ENCODE results near the gene HIVEP3. TPM values are rescaled to one million over a fixed set of nuclear protein-coding genes. Genes with fewer than 3 reads are reported as not detected.
A peak's percentile ranks its signal among the peaks of the same experiment; 100 is the strongest.

HIVEP3 gene
- total RNA-seq, 4 donors from 2014 or later, result 5.3 to 17.3 (median 9.1) TPM

DNA sequence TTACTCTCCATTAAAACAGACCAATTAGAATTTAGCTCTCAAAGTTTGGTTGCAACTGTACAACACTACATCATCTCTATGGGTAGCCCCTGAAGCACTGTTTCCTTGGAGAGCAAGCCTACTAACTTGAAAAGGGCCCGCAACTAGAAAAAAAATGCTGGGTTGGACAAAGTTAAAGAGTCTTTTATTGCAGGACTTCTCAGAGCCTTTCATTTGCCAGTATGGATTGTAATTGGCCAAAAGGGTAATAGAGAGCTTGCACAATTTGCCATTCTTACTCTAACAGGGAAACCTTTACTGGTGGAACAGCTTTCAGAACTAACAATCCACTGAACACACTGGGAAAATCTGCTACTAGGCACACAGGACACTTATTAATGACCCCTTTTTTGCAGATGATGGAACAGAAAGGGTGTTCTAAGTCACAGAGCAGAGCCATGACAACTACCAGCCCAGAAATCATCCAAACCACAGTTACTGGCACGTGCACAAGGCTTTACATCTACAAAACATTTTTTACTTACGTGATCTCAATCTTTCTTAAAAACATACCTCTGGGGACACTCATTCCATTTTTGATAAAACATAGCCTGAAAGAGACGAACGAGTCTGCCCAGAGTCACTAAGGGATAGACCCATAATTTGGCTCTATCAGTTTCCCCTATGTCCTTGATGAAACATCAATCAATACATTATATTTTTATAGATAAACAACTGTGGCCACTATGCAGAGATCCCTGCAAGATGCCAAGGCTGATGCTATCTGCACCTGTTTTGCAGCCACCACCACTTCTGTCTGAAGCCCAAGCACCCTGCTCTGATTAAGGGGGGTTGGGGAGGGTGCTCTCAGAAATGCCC is 257.9 kb downstream of the HIVEP3 start:
- intact Hi-C loops (cut with DNase I; ENCODE audit: low total_unique reads), result no loop called here
- no peak overlapping the region for H3K4me3 ChIP-seq (ENCODE audit: low read depth, poor library complexity, severe bottlenecking)
- 38 to 42% methylated on average over 5 of the region's 5 CpGs for WGBS, 2 donors
- DNase-seq (ENCODE audit: low spot score in 2 of 2), result no peak
- no peak for TF ChIP-seq POLR2A (IDR thresholded peaks at IDR 0.05)
- TF ChIP-seq, protein P1, sequence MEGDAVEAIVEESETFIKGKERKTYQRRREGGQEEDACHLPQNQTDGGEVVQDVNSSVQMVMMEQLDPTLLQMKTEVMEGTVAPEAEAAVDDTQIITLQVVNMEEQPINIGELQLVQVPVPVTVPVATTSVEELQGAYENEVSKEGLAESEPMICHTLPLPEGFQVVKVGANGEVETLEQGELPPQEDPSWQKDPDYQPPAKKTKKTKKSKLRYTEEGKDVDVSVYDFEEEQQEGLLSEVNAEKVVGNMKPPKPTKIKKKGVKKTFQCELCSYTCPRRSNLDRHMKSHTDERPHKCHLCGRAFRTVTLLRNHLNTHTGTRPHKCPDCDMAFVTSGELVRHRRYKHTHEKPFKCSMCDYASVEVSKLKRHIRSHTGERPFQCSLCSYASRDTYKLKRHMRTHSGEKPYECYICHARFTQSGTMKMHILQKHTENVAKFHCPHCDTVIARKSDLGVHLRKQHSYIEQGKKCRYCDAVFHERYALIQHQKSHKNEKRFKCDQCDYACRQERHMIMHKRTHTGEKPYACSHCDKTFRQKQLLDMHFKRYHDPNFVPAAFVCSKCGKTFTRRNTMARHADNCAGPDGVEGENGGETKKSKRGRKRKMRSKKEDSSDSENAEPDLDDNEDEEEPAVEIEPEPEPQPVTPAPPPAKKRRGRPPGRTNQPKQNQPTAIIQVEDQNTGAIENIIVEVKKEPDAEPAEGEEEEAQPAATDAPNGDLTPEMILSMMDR (IDR thresholded peaks at IDR 0.05), result no peak

GRCh38 chr1:41659903-41660302 is 258.8 kb downstream of the HIVEP3 start:
- TF ChIP-seq, protein P1 (IDR thresholded peaks at IDR 0.05), result no peak
- TF ChIP-seq POLR2A (IDR thresholded peaks at IDR 0.05), result no peak
- intact Hi-C loops (cut with DNase I; ENCODE audit: low total_unique reads), result no loop called here
- no peak overlapping the region for H3K4me3 ChIP-seq (ENCODE audit: low read depth, poor library complexity, severe bottlenecking)
- no peak for DNase-seq (ENCODE audit: low spot score in 2 of 2)
- 92 to 93% methylated on average over 5 of the region's 5 CpGs for WGBS, 2 donors

DNA sequence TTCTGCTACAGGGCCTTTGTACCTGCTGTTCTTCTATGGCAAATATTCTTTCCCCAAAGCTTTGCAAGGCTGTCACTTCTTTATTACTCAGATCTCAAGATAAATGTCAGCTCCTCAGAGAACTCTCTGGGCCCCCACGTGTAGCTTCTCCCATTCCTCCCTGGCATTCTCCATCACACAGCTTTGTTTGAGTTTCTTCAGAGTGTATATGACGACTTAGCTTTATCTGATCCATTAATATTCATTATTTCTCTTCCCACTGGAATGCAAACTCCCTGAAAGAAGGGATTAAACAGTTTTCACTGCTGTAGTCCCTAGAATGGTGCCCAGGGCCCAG is 259.6 kb downstream of the HIVEP3 start:
- TF ChIP-seq, protein P1 (IDR thresholded peaks at IDR 0.05), result no peak
- no peak for TF ChIP-seq POLR2A (IDR thresholded peaks at IDR 0.05)

DNA sequence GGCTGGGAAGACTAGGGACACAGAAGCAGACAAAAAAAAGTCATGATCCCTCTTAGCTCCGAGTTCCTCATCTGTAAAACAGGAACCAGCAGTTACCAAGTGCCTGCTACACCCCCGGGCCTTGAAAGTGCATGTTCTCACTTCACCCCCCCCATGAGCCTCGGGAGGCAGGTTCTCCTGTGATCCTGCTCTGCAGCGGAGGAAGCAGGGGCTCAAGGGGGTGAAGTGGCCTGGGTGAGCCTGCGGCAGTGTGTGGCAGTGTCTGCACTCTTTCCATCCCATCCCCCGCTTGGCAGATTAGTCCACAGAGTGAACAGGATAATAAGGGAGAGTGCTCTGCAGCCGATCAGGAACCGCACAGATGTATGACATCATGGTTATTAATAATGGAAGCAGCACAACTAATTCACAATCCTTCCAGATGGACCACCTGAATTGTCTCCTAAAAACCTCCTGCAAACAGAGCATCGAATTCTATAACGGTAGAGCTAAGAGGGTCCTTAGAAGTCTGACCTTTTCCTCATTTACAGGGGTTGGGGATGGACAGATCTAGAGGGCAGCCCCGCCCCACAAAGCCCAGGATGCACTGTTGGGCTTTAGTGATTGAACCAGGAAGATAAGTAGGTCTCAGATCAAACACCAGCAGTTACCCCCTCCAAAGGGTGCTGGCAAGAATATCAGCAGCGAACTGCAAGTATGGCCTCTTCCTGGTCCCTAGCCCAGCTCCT is 260.1 kb downstream of the HIVEP3 start:
- no peak for TF ChIP-seq POLR2A (IDR thresholded peaks at IDR 0.05)
- TF ChIP-seq, protein P1 (IDR thresholded peaks at IDR 0.05), result no peak
- WGBS, 2 donors, result 77 to 78% methylated on average over 12 of the region's 12 CpGs
- no peak overlapping the region for H3K4me3 ChIP-seq (ENCODE audit: low read depth, poor library complexity, severe bottlenecking)
- intact Hi-C loops (cut with DNase I; ENCODE audit: low total_unique reads), result no loop called here
- peak in 1 of 2 donors; percentile 82 for DNase-seq (ENCODE audit: low spot score in 2 of 2)

More for the DNA sequence above, 259.6 kb downstream of the HIVEP3 start:
- intact Hi-C loops (cut with DNase I; ENCODE audit: low total_unique reads), result no loop called here
- H3K4me3 ChIP-seq (ENCODE audit: low read depth, poor library complexity, severe bottlenecking), result no peak overlapping the region
- whole genome bisulfite sequencing, 2 donors, result 50 to 67% methylated on average over 2 of the region's 2 CpGs
- DNase-seq (ENCODE audit: low spot score in 2 of 2), result peak in 1 of 2 donors; percentile 59

DNA sequence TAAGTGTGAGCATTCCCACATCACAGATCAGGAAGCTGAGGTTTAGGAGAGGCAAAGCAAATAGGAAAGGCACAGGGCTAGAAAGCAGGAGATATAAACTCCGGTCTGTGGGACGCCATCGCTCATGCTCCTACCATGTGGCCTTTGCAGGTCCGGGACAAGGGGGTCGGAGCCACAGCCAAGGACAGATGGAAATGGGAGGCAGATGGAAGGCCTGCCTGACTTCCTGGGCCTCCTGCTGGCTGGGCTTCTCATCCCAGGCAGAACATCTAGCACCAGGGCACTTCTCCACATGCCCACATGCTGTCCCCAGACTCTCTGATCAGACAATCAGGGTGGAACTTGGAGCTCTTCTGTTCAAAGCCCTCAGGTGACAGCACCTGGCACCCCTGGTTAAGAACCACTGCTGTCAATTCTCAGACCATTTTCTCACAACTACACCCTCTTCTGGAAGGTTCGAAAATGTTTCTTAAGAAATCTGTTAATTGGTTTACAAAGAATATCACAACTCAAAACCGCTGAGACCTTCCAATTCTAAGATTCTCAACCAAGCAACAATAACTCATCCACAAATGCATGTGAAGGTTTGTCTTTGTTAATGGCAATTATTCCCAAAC is 260.9 kb downstream of the HIVEP3 start:
- TF ChIP-seq, protein P1 (IDR thresholded peaks at IDR 0.05), result no peak
- TF ChIP-seq POLR2A (IDR thresholded peaks at IDR 0.05), result no peak
- H3K4me3 ChIP-seq (ENCODE audit: low read depth, poor library complexity, severe bottlenecking), result no peak overlapping the region
- DNase-seq (ENCODE audit: low spot score in 2 of 2), result peak in 1 of 2 donors; percentile 60
- WGBS, 2 donors, result 85 to 87% methylated on average over 7 of the region's 7 CpGs
- intact Hi-C loops (cut with DNase I; ENCODE audit: low total_unique reads), result no loop called here

Data from lower leg skin (tissue), 4 donors.